Hindlimb muscle (tissue), 1 donor: ENCODE results near the gene MMP17. TPM values are rescaled to one million over a fixed set of nuclear protein-coding genes. Genes with fewer than 3 reads are reported as not detected.
"Not testable (repeated sequence)": the region's sequence is repeated elsewhere in the genome, so short reads cannot be mapped to it uniquely, and the experiment has no call there.

Experiments
- DNase-seq: peaks from one replicate; pipeline ENCODE4 v3.0.0-alpha.2; 2013
- polyA plus RNA-seq: library from polyadenylated mRNA; unstranded; fragments of 120-200 nt; gene quantifications from one replicate; pipeline ENCODE4 v1.2.1, GENCODE V29; 2013; ENCODE audit not compliant: insufficient read length

Gene MMP17
- polyA plus RNA-seq, 1 donor, result 6.5 TPM

- DNase-seq, result no peak
Measured at GRCh38 chr12:131867471-131867870, 39.3 kb downstream of the MMP17 start.

- DNase-seq, result no peak
Measured at GRCh38 chr12:131867891-131868675, 39.9 kb downstream of the MMP17 start.

GRCh38 chr12:131869871-131870418 is 41.8 kb downstream of the MMP17 start:
- no peak for DNase-seq

- DNase-seq, result no peak
Measured at GRCh38 chr12:131871677-131872076, 43.5 kb downstream of the MMP17 start.

- DNase-seq, result no peak
Measured at GRCh38 chr12:131872154-131873051, 44.2 kb downstream of the MMP17 start.

- no peak for DNase-seq
Measured at GRCh38 chr12:131873293-131873692, 45.1 kb downstream of the MMP17 start.

- not testable (repeated sequence) for DNase-seq
Measured at GRCh38 chr12:131874972-131875371, 46.8 kb downstream of the MMP17 start.

- DNase-seq, result not testable (repeated sequence)
Measured at GRCh38 chr12:131877216-131877615, 49.0 kb downstream of the MMP17 start.

- not testable (repeated sequence) for DNase-seq
Measured at GRCh38 chr12:131878436-131878835, 50.2 kb downstream of the MMP17 start.

GRCh38 chr12:131882804-131883520 is 54.8 kb downstream of the MMP17 start:
- DNase-seq, result no peak

GRCh38 chr12:131883521-131883900 is 55.3 kb downstream of the MMP17 start:
- no peak for DNase-seq

GRCh38 chr12:131885076-131885475 is 56.9 kb downstream of the MMP17 start:
- DNase-seq, result not testable (repeated sequence)

- no peak for DNase-seq
Measured at GRCh38 chr12:131885543-131886057, 57.4 kb downstream of the MMP17 start.

- DNase-seq, result not testable (repeated sequence)
Measured at GRCh38 chr12:131891722-131892121, 63.5 kb downstream of the MMP17 start.

- DNase-seq, result no peak
Measured at GRCh38 chr12:131892711-131893604, 64.8 kb downstream of the MMP17 start.

GRCh38 chr12:131893605-131894312 is 65.6 kb downstream of the MMP17 start:
- DNase-seq, result no peak

- DNase-seq, result peak; percentile 93
Measured at GRCh38 chr12:131894313-131894860, 66.2 kb downstream of the MMP17 start, which contains the start of gene ULK1. TSS of gene ULK1 (plus strand) at chr12:131894622. CDS start at chr12:131895002, 380 bp downstream.

GRCh38 chr12:131894981-131895639 is 66.9 kb downstream of the MMP17 start:
- no peak for DNase-seq

- no peak for DNase-seq
Measured at GRCh38 chr12:131895640-131896079, 67.5 kb downstream of the MMP17 start.
